ENCODE measurements around the gene BMP2K.

The BMP2K gene

GRCh38 chr4:78777576-78777940 is 1.4 kb downstream of the BMP2K start:
- TF ChIP-seq ZFP30 (CRISPR knock-in tag; IDR thresholded peaks at IDR 0.05), result no peak
- no peak for TF ChIP-seq GLIS3 (CRISPR knock-in tag; IDR thresholded peaks at IDR 0.05)
- TF ChIP-seq ESRRG (CRISPR knock-in tag; IDR thresholded peaks at IDR 0.05), result no peak
- no peak for TF ChIP-seq ZC3H10 (CRISPR knock-in tag; IDR thresholded peaks at IDR 0.05)
- ATAC-seq, result no peak

GRCh38 chr4:78778530-78778929 is 2.4 kb downstream of the BMP2K start:
- ATAC-seq, result no peak
- TF ChIP-seq CSDC2 (CRISPR knock-in tag; IDR thresholded peaks at IDR 0.05) (no peak), PPARA (CRISPR knock-in tag; IDR thresholded peaks at IDR 0.05; ENCODE audit: borderline replicate concordance) (no peak), PATZ1 (CRISPR knock-in tag; IDR thresholded peaks at IDR 0.05; ENCODE audit: borderline replicate concordance) (no peak), OSR1 (CRISPR knock-in tag; IDR thresholded peaks at IDR 0.05) (no peak), POU6F1 (CRISPR knock-in tag; IDR thresholded peaks at IDR 0.05; ENCODE audit: borderline replicate concordance, low read depth) (no peak), ZC3H10 (CRISPR knock-in tag; IDR thresholded peaks at IDR 0.05) (no peak), TCF4 (CRISPR knock-in tag; IDR thresholded peaks at IDR 0.05; ENCODE audit: borderline replicate concordance) (no peak), TSHZ2 (CRISPR knock-in tag; IDR thresholded peaks at IDR 0.05) (no peak), CREB5 (CRISPR knock-in tag; IDR thresholded peaks at IDR 0.05; ENCODE audit: low read depth) (no peak), SNAI2 (CRISPR knock-in tag; IDR thresholded peaks at IDR 0.05) (no peak), ZFP3 (CRISPR knock-in tag; IDR thresholded peaks at IDR 0.05) (no peak), ESRRG (CRISPR knock-in tag; IDR thresholded peaks at IDR 0.05) (no peak), ZNF70 (CRISPR knock-in tag; IDR thresholded peaks at IDR 0.05) (no peak), TOX (CRISPR knock-in tag; IDR thresholded peaks at IDR 0.05; ENCODE audit: borderline replicate concordance) (no peak), RARB (CRISPR knock-in tag; IDR thresholded peaks at IDR 0.05) (no peak), CSRNP3 (CRISPR knock-in tag; IDR thresholded peaks at IDR 0.05) (no peak), ARNTL (CRISPR knock-in tag; IDR thresholded peaks at IDR 0.05; ENCODE audit: borderline replicate concordance, low read depth) (no peak), ZNF565 (CRISPR knock-in tag; conservative IDR thresholded peaks at IDR 0.05; ENCODE audit: low read depth) (no peak), ZNF8 (CRISPR knock-in tag; IDR thresholded peaks at IDR 0.05) (no peak)

GRCh38 chr4:78779280-78779679 is 3.1 kb downstream of the BMP2K start:
- no peak for TF ChIP-seq CSRNP3 (CRISPR knock-in tag; IDR thresholded peaks at IDR 0.05)
- TF ChIP-seq PATZ1 (CRISPR knock-in tag; IDR thresholded peaks at IDR 0.05; ENCODE audit: borderline replicate concordance), result no peak
- no peak for TF ChIP-seq TSHZ2 (CRISPR knock-in tag; IDR thresholded peaks at IDR 0.05)
- no peak for TF ChIP-seq ZNF70 (CRISPR knock-in tag; IDR thresholded peaks at IDR 0.05)
- TF ChIP-seq ISL1 (CRISPR knock-in tag; IDR thresholded peaks at IDR 0.05), result no peak
- no peak for TF ChIP-seq ZNF565 (CRISPR knock-in tag; conservative IDR thresholded peaks at IDR 0.05; ENCODE audit: low read depth)
- TF ChIP-seq ARNTL (CRISPR knock-in tag; IDR thresholded peaks at IDR 0.05; ENCODE audit: borderline replicate concordance, low read depth), result no peak
- TF ChIP-seq ESRRG (CRISPR knock-in tag; IDR thresholded peaks at IDR 0.05), result no peak
- TF ChIP-seq CSDC2 (CRISPR knock-in tag; IDR thresholded peaks at IDR 0.05), result no peak
- ATAC-seq, result no peak

Data from SK-N-SH treated with all-trans-retinoic acid at 6 μM for 48 hours (cell line).